Heart right ventricle (tissue), 16 donors: ENCODE results near the gene FBXO9. TPM values are rescaled to one million over a fixed set of nuclear protein-coding genes. Genes with fewer than 3 reads are reported as not detected.

ENCODE experiments used
- ATAC-seq, 8 donors: fragments of 200-7000 bp; cut with Tn5 transposase; one replicate each; pipeline ENCODE4 v1.9.1; 2020; ENCODE audit warnings: mild to moderate bottlenecking in 8 of 8, moderate library complexity in 8 of 8, moderate number of reproducible peaks in 1 of 8
- DNase-seq, 2 donors: peaks; one replicate each; pipeline ENCODE4 v3.0.0-alpha.2; 2020
- H3K27ac ChIP-seq, 10 donors: fragments of 200-600 bp; sonication (generic) in 2 of 10; one replicate each; pipeline versions ENCODE4 v1.5.0 to v1.8.0; 2020 to 2022; ENCODE audit warnings: mild to moderate bottlenecking in 3 of 10
- H3K27me3 ChIP-seq, 7 donors: fragments of 200-600 bp; one replicate each; pipeline ENCODE4 v1.8.0; 2021 to 2022; ENCODE audit warnings: mild to moderate bottlenecking in 2 of 7
- H3K36me3 ChIP-seq, 9 donors: fragments of 200-600 bp; sonication (generic) in 1 of 9; one replicate each; pipeline versions ENCODE4 v1.5.0 to v1.8.0; 2020 to 2022; ENCODE audit warnings: mild to moderate bottlenecking in 2 of 9
- H3K4me1 ChIP-seq, 9 donors: fragments of 200-600 bp; sonication (generic) in 1 of 9; one replicate each; pipeline versions ENCODE4 v1.5.0 to v1.8.0; 2020 to 2022; ENCODE audit warnings: mild to moderate bottlenecking in 4 of 9
- H3K4me3 ChIP-seq, 10 donors: fragments of 200-600 bp; sonication (generic) in 2 of 10; one replicate each; pipeline versions ENCODE4 v1.5.0 to v1.8.0; 2020 to 2022; ENCODE audit warnings: mild to moderate bottlenecking in 7 of 10, moderate library complexity in 2 of 10
- H3K9me3 ChIP-seq, 11 donors: fragments of 200-600 bp in 10 of 11; sonication (generic) in 2 of 11; one replicate each; pipeline versions ENCODE4 v1.5.0 to v1.8.0; 2013 to 2022; ENCODE audit warnings: mild to moderate bottlenecking in 2 of 11, control low read depth in 1 of 11, moderate library complexity in 1 of 11
- CTCF ChIP-seq, 9 donors: fragments of 200-600 bp; sonication (generic) in 2 of 9; IDR thresholded peaks; one replicate each; pipeline versions ENCODE4 v1.5.0 to v1.8.0; 2021 to 2022; ENCODE audit warnings: antibody characterized with exemption in 9 of 9, mild to moderate bottlenecking in 5 of 9, moderate library complexity in 1 of 9
- WGBS, 2 donors: extraction: QIAGEN DNeasy Blood & Tissue Kit; methylation state at CpG; one replicate each; pipeline ENCODE4 v1.1.7; 2013; ENCODE audit warnings: inconsistent platforms in 1 of 2; 5-methylcytosine and 5-hydroxymethylcytosine counted together
- intact Hi-C, 10 donors: fragments of 100-400 bp; cut with DNase I; formaldehyde crosslinking; loops; one replicate each; pipeline versions ENCODE4 v1.11.1 to v1.14.2; 2022
- polyA plus RNA-seq, 2 donors: library from polyadenylated mRNA; stranded (reverse); fragments of 200-250 nt; gene quantifications; one replicate each; pipeline ENCODE4 v1.2.3, GENCODE V29; 2013
- total RNA-seq, 10 donors: library from RNA; stranded (reverse); fragmentation: NEBNext Ultra II Directional in 3 of 10; extraction: Animal tissue kit (Norgen Biotek cat#: 25700) in 3 of 10; gene quantifications; one replicate each; pipeline versions ENCODE4 v1.2.1 to v1.2.4, GENCODE V29; 2021 to 2023
- donor health status: Arrhythmogenic right ventricular cardiomyopathy.
- donor health status: ischemic (EF 13 %, LVEDD 7.1; RV severe dilation, severe dysfunction).
- donor health status: healthy with polysubstance abuse.
- donor health status: DM: no; HTN: yes; CAD: no.
- donor health status: DM: no; HTN: no; CAD: no.
- donor health status: ischemic (EF 25% LVEDD 6.9; RV normal size, moderate dysfunction).
- donor health status: ischemic (EF 25% LVEDD 5.7; RV mildly dilated, moderate dysfunction).
- donor health status: healthy.
- donor health status: DM: yes; HTN: yes; CAD: no.
- donor health status: Ischemic cardiomyopathy.
- donor health status: ischemic (EF 35%, LVEDD 5.7; RV mildly dilated, moderate dysfunction).
- donor health status: nonischemic (EF 11% LVEDD 7.7; RV severe dilation, severe dysfunction).
- donor health status: DM: yes; HTN: yes; CAD: no.
- donor health status: PGD.
- donor health status: ischemic (EF 29% LVEDD 5.4; RV normal size, mild dysfunction).
- donor health status: nonischemic (EF 23%, LVEDD 6.1; RV moderate dilation, normal function).

Gene FBXO9
- total and polyA plus RNA-seq, 12 donors = 16.8 to 80.8 (median 61.8) TPM

GRCh38 chr6:53144802-53145201, 79.6 kb downstream of the FBXO9 start:
- TF ChIP-seq CTCF (IDR thresholded peaks at IDR 0.05) = no peak
- ATAC-seq = no peak
- Histone ChIP-seq H3K4me3 (no peak overlapping the region), H3K9me3 (no peaks in the 10 kb centered on the region), H3K36me3 (no peaks in the 10 kb centered on the region), H3K27ac (no peak overlapping the region), H3K4me1 (no peaks in the 10 kb centered on the region), H3K27me3 (peaks cover 0 to 3% (median 0%) of the 10 kb centered on the region in 7 donors)
- WGBS, 2 donors = 79 to 82% methylated on average over 2 of the region's 2 CpGs
- intact Hi-C loops = no loop called here
- DNase-seq = no peak

- intact Hi-C loops = no loop called here
- TF ChIP-seq CTCF (IDR thresholded peaks at IDR 0.05) = no peak
- Histone ChIP-seq H3K9me3 (no peaks in the 10 kb centered on the region), H3K27ac (no peak within 1 kb of the TSS), H3K4me3 (no peak within 1 kb of the TSS), H3K36me3 (no peaks in the 10 kb centered on the region), H3K27me3 (peaks cover 0 to 3% (median 0%) of the 10 kb centered on the region in 7 donors), H3K4me1 (no peaks in the 10 kb centered on the region)
- DNase-seq = no peak
- WGBS, 2 donors = 84 to 85% methylated on average over 5 of the region's 5 CpGs
- no peak for ATAC-seq
Observed at GRCh38 chr6:53148684-53149083, 83.5 kb downstream of the FBXO9 start, which contains the start of gene GCM1. Gene GCM1 (minus strand): TSS chr6:53148841. CDS start chr6:53145632, 3,209 bp downstream.

Other genes starting within 250 kb of the FBXO9 start
- not detected for gene GSTA5, start 224.6 kb upstream of the FBXO9 start, total RNA-seq
- not detected for gene GSTA5, start 224.6 kb upstream of the FBXO9 start, polyA plus RNA-seq
- not detected for gene GSTA3, start 155.7 kb upstream of the FBXO9 start, total RNA-seq
- gene GSTA3, start 155.7 kb upstream of the FBXO9 start, polyA plus RNA-seq = not detected
- gene GSTA4, start 70.1 kb upstream of the FBXO9 start, total RNA-seq = 10 to 100 TPM in 8 of 10 donors, 1 to 10 TPM in 2; 9.4 to 16.3 (median 12.0) TPM
- 10 to 100 TPM in 1 of 2 donors, 1 to 10 TPM in 1; 9.9 to 14.3 TPM for gene GSTA4, start 70.1 kb upstream of the FBXO9 start, polyA plus RNA-seq
- 10 to 100 TPM in 5 of 10 donors, 1 to 10 TPM in 5; 6.6 to 14.4 (median 10.2) TPM for gene CILK1, start 3.6 kb upstream of the FBXO9 start, total RNA-seq
- gene CILK1, start 3.6 kb upstream of the FBXO9 start, polyA plus RNA-seq = 1 to 10 TPM; 1.1 to 4.5 TPM
- gene GCM1, start 83.4 kb downstream of the FBXO9 start, total RNA-seq = not detected
- under 1 TPM in 1 of 2 donors, not detected in 1; 0.01 TPM for gene GCM1, start 83.4 kb downstream of the FBXO9 start, polyA plus RNA-seq